ENCODE measurements around the gene RPUSD1.
"Not testable (repeated sequence)": the region's sequence is repeated elsewhere in the genome, so short reads cannot be mapped to it uniquely, and the experiment has no call there.

The RPUSD1 gene

GRCh38 chr16:749010-749409 lies 39.2 kb downstream of the RPUSD1 start:
- no peak for DNase-seq (ENCODE audit: low read depth, low spot score)

DNA sequence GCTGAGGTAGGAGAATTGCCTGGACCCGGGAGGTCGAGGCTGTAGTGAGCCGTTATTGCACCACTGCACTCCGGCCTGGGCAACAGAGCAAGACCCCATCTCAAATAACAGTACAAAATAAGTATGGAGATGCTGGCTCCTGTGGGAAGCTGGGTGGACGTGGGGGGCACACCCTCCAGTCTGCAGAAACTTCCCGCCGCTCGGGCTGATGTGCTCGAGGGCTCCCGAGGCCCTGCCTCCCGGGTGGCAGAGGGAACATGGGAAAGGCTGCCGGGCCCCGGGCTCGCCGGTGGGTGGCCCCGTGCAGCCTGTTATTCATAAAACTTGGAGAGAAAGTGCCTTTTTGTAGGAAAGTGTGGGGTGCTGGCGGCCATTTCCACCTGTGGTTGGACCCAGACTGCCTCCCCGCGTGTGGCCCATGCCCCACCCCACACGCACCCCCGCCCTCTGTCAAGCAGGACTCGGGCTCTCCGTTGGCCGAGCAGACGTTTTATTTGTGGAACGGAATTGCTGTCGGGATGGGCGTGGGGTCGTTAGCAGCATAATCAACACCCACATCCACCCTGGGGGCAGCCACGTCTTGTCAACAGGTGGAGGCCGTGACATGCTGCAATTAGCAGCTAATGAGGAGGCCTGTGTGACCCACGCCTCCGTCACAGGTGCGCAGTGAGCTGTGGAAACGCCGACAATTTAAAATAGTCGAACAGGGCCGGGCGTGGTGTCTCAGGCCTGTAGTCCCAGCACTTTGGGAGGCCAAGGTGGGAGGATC lies 40.0 kb downstream of the RPUSD1 start:
- DNase-seq (ENCODE audit: low read depth, low spot score), result no peak

DNA sequence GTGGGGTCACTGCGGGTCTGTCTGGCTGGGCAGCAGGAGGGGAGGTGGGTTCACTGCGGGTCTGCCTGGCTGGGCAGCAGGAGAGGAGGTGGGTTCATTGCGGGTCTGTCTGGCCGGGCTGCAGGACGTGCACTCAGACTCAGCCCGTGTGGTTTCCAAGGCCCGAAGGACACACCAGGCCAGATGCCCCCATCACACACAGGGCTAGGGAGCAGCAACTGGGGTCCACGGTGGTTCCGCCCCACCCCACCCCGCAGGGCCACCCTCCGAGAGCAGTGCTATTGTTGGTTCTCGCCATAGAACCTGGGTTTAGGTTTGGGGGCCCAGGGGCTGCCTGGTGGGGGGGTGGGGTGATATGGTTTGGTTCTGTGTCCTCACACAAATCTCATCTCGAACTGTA lies 41.5 kb downstream of the RPUSD1 start:
- no peak for DNase-seq (ENCODE audit: low read depth, low spot score)

GRCh38 chr16:745739-746138 lies 42.4 kb downstream of the RPUSD1 start:
- DNase-seq (ENCODE audit: low read depth, low spot score), result no peak

DNA sequence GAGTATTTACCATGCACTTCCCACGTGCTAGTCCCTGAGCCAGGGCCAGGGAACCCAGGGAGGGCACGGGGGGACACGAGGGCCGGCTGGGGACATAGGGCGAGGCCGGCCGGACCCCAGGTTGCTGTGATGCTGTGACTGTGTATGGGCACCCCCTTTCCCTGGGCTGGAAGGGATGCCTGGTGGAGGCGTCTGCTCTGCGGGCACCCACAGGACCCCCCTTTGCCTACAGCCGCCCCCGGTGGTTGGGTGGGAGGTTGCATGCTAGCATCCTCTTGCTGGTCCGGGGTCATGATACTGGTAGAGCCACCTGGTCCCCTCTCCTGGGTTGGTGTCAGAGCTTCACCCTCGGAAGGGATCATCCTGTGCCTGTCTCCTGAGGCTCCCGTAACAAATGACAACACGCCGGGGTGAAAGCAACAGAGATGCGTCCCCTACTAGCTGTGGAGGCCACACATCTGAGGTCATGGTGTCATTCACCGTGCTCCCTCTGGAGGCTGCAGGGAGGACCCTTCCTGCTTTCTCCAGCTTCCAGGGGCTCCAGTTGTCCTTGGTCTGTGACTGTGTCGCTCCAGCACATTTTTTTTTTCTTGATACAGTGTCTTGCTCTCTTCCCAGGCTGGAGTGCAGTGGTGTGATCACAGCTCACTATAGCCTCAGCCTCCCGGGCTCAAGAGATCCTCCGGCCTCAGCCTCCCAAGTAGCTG lies 44.2 kb downstream of the RPUSD1 start:
- no peak for DNase-seq (ENCODE audit: low read depth, low spot score)

- not testable (repeated sequence) for DNase-seq (ENCODE audit: low read depth, low spot score)
Measured at GRCh38 chr16:742894-743293, 45.3 kb downstream of the RPUSD1 start.

DNA sequence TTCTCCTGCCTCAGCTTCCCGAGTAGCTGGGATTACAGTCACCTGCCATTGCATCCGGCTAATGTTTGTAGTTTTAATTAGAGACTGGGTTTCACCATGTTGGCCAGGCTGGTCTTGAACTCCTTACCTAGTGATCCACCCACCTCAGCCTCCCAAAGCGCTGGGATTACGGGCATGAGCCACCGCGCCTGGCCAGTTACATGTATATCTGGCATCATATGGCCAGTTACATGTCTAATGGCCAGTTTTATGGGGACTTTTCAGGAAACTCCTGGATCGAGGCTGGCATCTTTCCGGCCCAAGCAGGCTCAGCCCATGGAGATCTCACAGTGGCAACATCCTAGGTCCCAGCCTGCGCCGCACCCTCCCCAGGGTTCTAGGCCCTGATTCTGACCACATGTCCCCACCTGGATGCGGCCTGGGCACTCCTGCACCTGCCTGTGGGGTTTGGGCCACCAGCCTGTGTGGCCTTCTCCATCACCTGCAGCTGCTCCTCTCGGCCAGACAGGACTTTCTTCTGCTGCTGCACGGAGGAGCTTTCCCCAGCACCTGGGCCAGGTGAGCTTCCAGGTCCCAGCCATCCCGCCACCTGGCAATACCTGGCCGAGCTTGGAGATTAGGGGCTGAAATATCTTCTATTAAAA lies 46.1 kb downstream of the RPUSD1 start:
- no peak for DNase-seq (ENCODE audit: low read depth, low spot score)

DNA sequence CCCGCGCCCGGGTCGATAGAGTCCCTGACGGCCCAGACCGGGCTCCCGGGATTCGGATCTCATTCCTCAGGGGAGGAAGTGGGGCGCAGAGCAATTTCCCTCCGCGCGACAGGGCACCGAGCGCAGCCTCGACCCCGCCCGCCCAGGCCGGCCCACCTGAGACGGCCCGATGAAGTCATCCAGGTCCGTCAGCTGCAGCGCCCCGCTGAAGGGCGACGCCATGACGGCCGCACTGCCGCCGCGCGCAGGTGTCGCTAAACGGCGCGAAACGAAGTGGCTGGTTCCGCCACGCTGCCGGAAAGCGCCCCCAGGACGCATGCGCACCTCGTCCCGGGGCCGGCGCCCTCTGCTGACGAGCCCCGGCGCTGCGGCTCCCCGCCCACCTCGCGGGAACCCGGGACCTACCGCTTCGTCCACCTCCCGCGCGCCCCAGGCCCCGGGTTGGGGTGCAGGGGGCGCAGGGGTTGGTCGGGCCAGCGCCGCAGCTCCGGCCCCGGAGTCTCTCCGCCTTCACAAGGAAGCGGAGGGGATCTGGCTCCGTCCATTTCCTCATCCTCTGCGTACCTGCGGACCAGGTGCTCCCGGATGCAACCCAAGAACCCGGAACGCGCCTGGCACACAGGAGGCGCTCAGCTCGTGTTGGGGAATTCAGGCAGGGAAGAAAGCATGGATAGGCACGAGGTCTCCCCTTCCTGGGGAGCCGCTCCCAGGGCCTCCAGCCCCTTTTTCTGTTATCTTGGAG lies 47.2 kb downstream of the RPUSD1 start, which contains the start of gene CIAO3:
Gene CIAO3, minus strand, starts transcription at position 234 of the 742 bp plus-strand sequence. Its CDS starts 12 bp downstream, at position 222.
- DNase-seq (ENCODE audit: low read depth, low spot score), result peak; percentile 69

DNA sequence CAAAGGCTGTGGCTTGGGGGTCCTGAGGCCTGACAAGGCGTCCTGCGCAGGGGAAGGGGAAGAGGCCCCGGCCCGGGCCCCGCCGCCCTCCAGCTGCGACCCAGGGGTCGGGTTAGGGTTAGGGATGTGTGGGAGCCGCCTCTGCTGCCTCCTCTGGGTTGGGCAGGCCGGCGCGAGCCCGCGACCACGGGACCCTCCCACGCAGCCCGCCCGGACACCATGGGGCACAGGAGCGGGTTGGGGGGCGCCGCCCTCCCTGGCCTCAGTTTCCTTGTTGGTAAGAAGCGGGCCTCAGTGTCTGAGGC lies 47.8 kb downstream of the RPUSD1 start:
- DNase-seq (ENCODE audit: low read depth, low spot score), result no peak

GRCh38 chr16:739560-740458 lies 48.4 kb downstream of the RPUSD1 start:
- DNase-seq (ENCODE audit: low read depth, low spot score), result no peak

GRCh38 chr16:736936-737481 lies 51.2 kb downstream of the RPUSD1 start:
- DNase-seq (ENCODE audit: low read depth, low spot score), result no peak

DNA sequence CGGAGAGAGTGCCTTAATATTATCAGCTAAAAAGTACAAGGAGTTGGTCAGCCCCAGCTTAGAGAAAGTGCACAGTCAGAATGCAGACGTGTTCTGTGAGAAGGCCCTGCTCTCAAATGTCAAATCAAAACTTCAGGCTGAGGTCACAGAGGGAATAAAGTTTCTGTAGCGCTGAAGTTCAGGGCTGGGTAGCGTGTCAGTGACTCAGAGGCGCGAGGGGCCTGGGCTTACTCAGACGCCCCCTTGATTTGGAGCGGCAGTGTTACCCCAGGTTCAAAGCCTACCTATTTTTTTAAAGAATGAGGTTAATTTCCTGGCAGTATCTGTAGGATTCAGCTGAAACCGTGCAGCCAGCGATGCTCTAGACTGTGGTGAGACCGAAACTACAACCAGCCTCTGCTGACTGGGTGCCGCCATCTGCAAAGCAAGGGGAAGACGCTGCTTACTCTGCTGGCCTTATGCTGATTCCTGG lies 52.2 kb downstream of the RPUSD1 start:
- no peak for DNase-seq (ENCODE audit: low read depth, low spot score)

GRCh38 chr16:734981-735881 lies 53.0 kb downstream of the RPUSD1 start:
- no peak for DNase-seq (ENCODE audit: low read depth, low spot score)

All from smooth muscle cell of the brain vasculature (primary cell).